GM18907 (cell line): ENCODE measurements around the gene TTBK1.

ENCODE experiments used
- ATAC-seq: cut with Tn5 transposase; IDR thresholded peaks from one replicate; pipeline ENCODE4 v1.9.1; 2021; ENCODE audit warnings: mild to moderate bottlenecking, moderate library complexity; ENCODE audit not compliant: unreplicated experiment

The TTBK1 gene

DNA sequence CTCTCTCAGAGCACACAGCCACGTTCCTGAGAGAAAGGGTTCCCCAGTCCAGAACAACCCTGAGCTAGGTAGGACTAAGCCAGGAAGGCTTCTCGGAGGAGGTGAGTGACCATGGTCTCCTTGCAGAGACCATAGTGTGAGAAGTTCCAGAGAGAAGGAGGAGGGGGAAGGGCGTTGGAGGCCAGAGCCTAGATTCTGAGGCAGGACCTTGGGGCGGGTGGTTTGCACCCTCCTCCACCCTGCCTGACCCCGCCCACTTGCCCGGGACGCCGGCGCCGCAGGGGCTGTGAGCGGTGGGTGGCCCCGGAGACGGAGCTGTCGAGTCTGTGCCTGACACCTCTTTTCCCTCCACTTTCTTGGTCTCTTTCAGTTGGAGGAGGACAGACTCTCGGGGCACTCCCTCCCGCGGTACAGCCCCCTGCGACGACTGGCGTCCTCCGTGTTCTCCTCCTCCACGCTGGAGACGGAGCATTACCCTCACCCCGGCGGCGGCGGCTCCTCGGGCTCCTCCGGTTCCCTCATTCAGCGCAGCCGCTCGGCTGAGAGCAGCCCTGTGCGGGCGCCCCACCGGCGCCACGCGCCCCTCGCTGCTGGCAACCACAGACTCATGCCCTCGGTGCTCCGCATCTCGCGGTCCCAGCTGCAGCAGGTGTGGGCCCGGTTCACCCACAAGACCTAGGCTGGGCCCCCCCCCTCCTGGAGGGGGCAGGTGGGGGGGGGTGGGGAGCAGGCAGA is 26.2 kb downstream of the TTBK1 start:
- ATAC-seq, result no peak

DNA sequence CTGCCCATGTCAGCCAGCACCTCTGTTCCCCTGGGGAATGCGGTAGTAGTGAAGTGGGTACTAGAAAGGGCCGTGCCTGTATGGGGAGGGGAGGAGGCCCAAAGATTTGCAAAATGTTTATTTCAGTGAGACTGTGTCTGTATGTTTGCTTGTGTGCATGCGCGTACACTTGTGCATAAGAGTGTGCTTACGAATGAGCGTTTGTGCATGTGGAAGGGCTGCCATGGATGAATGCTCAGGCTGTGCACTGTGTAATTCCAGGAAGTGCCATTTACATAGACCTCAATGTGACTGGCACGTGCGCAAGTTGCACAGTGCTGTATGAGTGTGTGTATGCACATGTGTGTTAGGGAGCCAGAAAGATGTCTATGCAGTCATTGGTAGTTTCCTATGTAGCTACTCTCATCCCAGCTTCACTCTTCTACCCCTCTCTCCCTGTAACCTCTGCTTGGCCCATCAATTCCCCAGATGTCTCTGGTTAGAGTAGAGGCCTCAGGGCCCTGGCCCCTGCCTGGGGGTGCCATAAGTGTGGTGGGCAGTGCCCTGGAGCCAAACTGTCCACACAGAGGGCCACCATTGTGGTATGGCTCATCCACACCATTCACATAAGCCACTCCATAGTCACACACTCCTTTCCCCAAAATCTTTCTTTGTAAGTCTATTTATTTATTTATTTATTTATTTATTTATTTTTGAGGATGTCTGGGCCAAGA is 28.0 kb downstream of the TTBK1 start:
- ATAC-seq, result no peak

DNA sequence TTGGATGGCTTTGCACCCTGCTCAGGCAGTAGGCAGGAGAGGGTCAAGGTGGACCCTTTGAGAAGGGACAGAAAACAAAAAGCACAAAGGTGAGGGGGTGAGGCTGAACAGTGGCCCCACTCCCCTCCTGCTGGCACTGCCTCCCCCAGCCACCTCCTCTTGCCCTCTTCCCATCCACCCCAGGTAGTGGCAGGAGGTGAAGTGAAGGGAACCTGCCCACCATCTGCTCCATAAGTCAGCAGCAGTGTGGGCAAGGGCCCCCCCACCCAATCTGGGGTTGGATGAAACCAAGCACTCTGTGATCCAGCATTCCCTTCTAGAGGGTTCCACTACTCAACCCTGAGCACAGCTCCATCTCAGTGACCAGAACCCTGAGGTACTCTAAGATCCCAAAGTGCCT is 28.7 kb downstream of the TTBK1 start:
- no peak for ATAC-seq

DNA sequence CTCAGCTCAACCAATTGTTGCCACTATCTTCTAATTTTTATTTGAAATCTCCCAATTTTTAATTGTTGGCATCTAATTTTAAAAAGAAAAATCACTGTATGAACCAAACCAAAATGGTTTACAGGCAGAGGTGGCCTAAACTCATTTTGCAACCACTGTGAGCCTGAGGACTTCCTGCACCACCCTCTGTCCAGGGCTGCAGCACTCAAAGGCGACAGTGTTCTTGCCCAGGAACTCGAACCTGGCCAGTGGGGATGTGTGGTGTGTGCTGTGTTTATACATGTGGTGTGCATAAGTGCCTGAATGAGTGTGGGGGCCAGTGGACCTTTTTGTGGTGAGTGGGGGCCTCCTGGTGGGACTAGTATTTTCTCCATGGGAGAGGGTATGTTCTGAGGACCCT is 30.4 kb downstream of the TTBK1 start:
- ATAC-seq, result no peak

DNA sequence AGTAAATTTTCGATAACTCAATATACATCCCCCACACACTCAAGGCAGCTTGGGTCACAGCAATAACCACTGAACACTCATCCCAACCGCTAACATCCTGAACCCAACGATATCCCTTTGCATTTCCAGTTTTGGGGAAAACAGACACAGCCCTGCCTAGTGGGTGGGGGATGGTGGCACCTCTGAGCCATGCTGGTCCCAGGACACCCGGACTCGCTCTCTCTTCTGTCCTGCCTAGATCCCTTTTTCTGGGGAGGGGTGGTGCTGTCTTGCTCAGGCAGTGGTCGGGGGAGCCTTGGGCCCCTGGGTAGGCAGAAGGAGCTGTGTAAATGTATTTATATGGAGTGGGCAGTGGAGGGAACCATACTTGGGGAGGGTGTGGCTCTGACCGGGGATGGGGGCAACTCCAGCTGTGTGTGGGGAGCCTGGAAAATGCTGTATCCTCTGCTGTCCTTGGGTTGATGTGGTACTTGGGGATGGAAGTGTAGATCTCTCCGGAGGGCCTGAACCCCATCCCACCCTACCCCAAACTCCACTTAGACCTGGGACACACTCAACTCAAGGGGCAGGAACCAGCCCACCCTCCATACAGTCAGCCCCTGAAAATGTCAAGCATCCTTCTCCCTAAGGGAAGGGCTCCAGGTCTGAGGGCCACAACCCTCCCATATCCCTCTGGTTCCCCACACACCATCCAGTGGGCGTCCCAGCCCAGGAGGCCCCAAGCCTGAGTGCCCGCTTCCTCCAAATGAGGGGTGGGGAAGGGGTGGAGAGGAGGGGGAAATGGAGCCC is 31.0 kb downstream of the TTBK1 start:
- no peak for ATAC-seq

DNA sequence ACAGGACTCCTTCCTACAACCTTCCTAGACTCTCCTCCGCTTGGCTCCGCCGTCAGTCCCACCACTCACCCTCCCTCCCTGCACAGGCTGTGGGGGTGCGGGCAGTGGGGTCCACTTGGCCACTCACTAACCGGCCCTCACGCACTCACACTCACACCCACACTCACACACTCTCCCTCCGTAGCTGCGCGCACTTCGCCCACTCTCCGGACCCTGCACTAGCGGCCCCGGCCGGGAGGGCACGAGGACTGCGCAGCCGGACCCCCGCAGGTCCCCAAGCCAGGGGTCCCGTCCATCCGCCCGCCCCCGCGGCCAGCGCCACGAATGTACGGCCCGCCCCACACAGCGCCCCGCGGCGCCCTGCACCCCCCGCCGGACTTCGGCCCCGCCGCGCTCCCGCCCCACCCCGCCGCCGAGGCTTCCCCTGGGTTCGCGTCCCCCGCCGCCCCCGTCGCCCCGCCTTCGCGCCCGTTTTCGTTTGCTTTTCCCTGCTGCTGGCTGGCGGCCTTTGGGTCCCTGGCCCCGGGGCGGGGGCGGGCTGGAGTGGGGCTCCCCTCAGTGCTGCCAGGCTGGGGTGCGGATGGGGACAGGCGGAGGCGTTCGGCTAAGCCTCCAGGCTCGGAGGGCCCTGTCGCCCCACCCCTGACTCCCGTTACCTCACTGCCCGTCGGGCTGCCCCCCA is 31.8 kb downstream of the TTBK1 start:
- no peak for ATAC-seq

DNA sequence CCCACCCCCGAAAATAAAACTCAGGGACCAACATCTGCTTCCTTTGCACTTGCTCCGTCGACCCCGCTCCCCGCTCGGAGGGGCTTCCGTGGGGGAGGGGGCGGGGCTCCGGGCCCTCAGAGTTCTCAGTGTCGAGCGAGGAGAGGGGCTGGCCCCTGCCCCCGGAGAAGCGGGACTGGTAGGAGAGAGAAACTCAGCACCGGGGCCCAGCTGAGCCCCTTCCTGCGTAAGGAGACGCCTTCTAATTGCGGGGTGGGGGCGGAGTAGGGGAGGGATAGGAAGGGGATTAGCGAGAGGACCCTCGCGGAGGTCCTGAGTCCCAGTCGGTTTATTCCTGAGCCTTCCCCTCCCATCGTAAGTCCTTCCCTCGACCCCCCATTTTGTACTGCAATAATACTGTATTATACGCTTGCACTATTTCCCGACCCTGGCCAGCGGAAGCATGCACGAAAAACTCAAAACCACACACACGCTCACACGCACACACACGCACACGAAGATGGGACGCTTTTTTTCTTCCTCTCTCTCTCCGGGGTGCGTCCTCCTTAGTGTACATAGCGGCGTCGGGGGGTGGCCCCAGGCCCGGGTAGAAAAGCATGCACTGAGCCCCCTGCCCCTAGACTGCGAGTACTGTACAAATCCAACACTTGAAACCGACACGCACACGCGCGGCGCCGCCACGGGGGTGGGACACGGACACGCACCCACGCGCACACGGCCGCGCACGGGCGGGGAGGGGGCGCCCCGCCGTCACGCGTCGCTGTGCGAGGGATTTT is 32.7 kb downstream of the TTBK1 start:
- ATAC-seq, result no peak

DNA sequence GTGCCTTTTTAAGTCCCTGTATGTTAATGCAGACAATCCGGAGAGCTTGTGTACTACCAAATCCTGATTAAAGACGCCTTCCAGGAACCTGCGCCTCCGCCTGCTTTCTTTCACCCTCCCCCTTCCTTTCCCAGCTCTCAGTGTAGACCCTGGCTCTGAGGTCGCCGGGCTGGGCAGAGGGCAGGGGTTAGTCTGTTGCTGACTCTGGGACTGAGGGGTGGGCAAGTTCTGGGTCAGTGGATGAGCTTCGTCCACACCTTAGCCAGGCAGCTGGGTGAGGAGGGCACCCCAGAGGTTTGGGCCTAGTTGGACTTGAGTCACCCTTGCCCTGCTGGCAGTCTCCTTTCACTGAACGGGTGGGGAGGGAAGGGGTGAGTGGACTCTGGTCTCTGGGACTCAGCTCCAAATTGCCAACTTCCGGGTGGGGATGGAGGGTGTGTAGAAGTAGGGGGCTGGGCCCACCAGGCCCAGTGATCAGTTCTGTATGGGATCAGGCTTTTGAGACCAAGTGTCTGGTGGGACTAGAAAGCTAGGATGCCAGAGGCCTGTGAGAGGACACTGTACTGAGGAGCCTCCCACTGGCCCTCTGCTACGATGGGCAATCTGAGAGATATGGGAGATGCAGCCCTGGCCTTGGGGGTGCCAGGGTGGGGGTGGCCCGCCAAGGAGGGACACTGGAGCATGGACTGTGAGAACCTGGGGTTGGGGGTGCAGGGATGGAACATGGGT is 33.5 kb downstream of the TTBK1 start:
- no peak for ATAC-seq

DNA sequence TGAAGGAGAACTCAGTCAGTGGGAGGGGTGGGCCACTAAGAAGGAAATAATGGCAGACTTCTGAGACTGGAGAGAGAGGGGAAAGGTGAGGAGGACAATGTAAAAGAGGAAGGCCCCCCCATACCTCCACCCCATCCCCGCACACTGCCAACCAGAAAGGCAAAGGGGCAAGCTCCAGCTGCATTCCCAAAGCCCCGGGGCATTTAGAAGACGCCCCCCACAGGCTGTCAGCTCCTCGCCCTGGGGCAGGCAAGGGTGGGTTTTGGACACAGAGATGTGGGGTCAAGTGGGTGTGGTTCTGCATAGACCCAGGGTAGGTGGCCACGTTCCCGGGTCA is 34.0 kb downstream of the TTBK1 start:
- ATAC-seq, result no peak

DNA sequence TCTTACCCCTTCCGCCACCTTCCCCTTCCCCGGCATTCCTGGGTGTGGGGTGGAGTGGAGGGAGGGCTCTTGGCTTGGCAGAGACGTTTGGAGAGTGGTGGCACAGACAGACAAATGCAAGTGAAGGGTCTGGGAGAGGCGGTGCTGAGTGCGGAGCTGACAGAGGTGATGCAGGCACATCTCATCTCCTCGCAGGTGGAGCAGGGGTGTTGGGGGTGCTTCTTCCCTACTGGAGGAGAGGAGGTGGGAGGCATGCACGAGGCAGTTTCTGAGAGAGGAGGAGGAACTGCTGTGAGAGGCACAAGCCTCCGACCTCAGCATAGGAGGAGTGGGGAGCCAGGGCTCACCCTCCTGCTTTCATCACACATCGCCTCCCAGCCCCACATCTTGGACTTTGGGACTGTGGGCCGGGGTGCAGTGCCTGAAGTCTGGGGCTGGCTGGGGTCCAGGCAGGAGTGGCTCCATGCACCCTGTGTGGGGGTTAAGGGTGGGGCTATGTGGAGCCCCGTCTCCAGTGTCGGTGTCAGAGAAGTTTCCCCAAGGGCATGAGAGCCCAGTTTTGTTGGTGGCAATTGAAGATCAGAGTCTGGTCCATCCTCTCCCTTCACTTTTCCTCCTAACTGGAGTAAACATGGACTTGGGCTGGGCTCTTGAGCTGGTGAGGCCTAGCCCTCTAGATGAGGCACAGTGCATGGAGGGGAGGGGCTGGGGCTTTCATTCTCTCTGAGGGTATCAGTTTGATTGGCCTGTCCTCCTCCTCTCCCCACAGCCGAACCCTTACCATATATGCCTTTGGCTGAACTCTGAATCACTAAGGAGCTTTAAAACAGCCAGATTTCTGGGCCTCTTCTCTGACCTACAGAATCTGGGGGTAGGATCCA is 34.6 kb downstream of the TTBK1 start:
- no peak for ATAC-seq

DNA sequence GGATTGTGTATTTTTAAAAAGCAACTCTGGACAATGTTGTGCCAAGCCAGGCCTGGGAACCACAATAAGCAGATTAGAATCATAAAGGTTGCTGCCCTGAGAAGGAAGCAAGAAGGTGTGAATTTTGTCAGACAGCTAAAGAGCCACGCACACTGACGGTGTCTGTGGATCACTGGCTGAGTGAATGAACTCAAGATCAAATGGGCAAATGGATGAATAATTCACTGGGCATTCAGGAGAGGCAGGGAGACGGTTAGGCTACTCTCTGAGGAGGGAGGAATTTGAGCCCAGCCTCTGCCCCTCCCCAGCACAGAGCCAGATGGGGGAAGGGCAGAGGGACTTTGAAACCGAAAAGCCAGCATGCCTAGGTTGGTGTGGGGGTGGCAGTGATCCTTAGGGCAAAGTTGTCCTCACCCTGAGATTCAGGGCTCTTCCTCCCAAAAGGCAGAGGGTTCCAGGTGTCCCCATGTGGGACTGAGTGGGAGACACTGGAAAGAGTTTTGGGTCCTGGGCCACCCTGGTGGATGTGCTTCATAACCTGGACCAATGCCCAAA is 35.3 kb downstream of the TTBK1 start:
- ATAC-seq, result no peak

DNA sequence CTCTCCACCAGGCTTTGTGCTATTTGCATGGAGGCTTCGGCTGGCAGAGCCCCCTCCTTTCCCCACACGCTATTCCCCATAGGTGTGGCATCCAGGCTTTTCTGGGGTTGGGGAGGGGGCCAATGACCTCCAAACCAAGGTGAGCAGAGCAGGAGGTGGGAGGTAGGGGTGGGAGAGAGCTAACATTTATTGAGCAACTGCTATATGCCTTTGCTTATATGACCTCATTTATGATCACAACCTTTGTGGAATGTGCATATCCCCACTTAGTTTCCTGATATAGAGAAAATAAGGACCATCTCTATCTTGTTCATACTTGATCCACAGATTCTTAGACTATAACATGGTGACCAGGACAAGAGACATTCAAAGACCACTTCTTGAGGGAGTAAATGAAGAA is 37.0 kb downstream of the TTBK1 start:
- no peak for ATAC-seq

DNA sequence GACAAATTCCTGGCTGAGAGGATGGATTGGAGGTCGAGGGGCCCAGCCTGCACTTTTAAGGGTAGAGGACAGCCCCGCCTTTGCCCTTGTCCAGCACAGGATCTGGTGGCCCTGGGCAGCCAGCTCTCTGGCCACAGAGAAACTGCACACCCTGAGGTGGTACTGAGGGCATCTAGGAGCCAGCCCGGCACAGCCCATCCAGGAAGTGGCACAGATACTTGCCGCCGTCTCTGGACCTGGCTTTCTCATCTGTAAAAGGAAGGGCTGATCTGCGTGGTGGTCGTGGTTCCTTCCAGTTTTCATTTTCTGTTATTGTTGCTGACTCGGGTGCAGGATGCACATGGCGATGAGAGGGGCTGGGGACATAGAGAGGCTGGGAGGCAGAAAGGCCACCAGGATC is 38.8 kb downstream of the TTBK1 start:
- ATAC-seq, result no peak

DNA sequence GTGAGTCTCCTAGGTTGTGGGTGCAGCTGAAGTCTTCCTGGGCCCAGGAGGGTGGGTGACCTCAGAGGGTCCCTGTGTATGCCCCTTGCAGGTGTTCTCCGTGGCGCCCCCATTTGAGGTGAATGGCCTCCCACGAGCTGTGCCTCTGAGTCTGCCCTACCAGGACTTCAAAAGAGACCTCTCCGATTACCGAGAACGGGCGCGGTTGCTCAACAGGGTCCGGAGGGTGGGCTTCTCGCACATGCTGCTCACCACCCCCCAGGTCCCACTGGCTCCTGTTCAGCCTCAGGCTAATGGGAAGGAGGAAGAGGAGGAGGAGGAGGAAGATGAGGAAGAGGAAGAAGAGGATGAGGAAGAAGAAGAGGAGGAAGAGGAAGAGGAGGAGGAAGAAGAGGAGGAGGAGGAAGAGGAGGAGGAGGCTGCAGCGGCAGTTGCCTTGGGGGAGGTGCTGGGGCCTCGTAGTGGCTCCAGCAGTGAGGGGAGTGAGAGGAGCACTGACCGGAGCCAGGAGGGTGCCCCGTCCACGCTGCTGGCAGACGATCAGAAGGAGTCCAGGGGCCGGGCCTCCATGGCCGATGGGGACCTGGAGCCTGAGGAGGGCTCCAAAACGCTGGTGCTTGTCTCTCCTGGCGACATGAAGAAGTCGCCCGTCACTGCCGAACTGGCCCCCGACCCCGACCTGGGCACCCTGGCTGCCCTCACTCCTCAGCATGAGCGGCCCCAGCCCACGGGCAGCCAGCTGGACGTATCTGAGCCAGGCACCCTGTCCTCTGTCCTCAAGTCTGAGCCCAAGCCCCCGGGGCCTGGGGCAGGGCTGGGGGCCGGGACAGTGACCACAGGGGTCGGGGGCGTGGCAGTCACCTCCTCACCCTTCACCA is 39.6 kb downstream of the TTBK1 start:
- ATAC-seq, result no peak

DNA sequence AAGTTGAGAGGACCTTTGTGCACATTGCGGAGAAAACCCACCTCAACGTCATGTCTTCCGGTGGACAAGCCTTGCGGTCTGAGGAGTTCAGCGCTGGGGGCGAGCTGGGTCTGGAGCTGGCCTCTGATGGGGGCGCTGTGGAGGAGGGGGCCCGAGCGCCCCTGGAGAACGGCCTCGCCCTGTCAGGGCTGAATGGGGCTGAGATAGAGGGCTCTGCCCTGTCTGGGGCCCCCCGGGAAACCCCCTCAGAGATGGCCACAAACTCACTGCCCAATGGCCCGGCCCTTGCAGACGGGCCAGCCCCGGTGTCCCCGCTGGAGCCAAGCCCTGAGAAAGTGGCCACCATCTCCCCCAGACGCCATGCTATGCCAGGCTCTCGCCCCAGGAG is 40.2 kb downstream of the TTBK1 start:
- ATAC-seq, result no peak

DNA sequence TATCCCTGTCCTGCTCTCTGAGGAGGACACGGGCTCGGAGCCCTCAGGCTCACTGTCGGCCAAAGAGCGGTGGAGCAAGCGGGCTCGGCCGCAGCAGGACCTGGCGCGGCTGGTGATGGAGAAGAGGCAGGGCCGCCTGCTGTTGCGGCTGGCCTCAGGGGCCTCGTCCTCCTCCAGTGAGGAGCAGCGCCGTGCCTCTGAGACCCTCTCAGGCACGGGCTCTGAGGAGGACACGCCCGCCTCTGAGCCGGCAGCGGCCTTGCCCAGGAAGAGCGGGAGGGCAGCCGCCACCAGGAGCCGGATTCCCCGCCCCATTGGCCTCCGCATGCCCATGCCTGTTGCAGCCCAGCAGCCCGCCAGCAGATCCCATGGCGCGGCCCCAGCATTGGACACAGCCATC is 40.6 kb downstream of the TTBK1 start:
- no peak for ATAC-seq

DNA sequence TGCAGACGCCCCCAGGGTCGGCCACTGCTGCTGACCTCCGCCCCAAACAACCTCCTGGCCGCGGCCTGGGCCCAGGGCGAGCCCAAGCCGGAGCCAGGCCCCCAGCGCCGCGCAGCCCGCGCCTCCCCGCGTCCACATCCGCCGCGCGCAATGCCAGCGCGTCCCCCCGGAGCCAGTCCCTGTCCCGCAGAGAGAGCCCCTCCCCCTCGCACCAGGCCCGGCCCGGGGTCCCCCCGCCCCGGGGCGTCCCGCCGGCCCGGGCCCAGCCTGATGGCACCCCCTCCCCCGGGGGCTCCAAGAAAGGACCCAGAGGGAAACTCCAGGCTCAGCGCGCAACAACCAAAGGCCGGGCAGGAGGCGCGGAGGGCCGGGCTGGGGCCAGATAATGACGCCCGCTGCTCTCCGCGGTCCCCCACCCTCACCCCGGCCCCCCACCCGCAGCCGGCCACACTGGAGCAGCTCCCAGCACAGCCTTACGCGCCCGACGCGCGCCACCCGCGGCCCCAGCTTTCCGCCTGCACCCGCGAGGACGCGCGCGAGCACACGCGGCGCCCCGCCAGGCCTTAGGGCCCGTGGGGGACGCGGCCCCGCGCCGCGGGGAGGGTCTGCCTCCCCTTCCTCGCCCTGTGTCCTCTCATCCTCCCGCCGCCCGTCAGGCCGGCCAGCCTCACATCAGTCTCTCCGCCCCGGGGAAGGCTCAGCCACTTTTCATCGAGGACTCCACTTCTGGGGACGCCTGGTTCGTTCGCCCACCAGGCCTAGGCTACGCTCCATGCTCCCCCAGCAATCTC is 41.9 kb downstream of the TTBK1 start:
- no peak for ATAC-seq
